OCI-LY3 (cell line): ENCODE data around the gene FRMD7.
"Not testable (repeated sequence)": the region's sequence is repeated elsewhere in the genome, so short reads cannot be mapped to it uniquely, and the experiment has no call there.

Experiments
- EZH2phosphoT487 ChIP-seq: fragments of 200-600 bp; shearing (Covaris generic); IDR thresholded peaks from 2 replicates; pipeline ENCODE4 v1.6.1; 2018; ENCODE audit warnings: antibody characterized with exemption, mixed run types, low read depth
- TF ChIP-seq, protein P1 (sequence below): fragments of 200-600, 300-600 bp; sonication (generic); IDR thresholded peaks from 2 replicates; pipeline ENCODE4 v1.5.1; 2014; ENCODE audit warnings: antibody characterized with exemption, low read length, low read depth

GRCh38 chrX:132051778-132052177 is 76.0 kb downstream of the FRMD7 start:
- TF ChIP-seq, protein P1, sequence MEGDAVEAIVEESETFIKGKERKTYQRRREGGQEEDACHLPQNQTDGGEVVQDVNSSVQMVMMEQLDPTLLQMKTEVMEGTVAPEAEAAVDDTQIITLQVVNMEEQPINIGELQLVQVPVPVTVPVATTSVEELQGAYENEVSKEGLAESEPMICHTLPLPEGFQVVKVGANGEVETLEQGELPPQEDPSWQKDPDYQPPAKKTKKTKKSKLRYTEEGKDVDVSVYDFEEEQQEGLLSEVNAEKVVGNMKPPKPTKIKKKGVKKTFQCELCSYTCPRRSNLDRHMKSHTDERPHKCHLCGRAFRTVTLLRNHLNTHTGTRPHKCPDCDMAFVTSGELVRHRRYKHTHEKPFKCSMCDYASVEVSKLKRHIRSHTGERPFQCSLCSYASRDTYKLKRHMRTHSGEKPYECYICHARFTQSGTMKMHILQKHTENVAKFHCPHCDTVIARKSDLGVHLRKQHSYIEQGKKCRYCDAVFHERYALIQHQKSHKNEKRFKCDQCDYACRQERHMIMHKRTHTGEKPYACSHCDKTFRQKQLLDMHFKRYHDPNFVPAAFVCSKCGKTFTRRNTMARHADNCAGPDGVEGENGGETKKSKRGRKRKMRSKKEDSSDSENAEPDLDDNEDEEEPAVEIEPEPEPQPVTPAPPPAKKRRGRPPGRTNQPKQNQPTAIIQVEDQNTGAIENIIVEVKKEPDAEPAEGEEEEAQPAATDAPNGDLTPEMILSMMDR: not testable (repeated sequence)
- TF ChIP-seq EZH2phosphoT487: not testable (repeated sequence)
